Neuronal stem cell (in vitro differentiated cells): Measurements from ENCODE around the gene IPO7.

Experiments used
- DNase-seq: peaks from one replicate; pipeline ENCODE4 v3.0.0-alpha.2; 2013; ENCODE audit warnings: low spot score
- H2AFZ ChIP-seq: one replicate; pipeline ENCODE4 v1.6.1; 2013; ENCODE audit warnings: mild to moderate bottlenecking, low read length, inconsistent platforms
- H2AK5ac ChIP-seq: 2 replicates; pipeline ENCODE4 v1.6.1; 2013; ENCODE audit warnings: low read depth, mild to moderate bottlenecking, inconsistent platforms, low read length, moderate library complexity, mixed read lengths
- H2BK120ac ChIP-seq: 2 replicates; pipeline ENCODE4 v1.6.1; 2013; ENCODE audit warnings: low read depth, mild to moderate bottlenecking, inconsistent platforms, low read length, moderate library complexity, mixed read lengths
- H2BK12ac ChIP-seq: one replicate; pipeline ENCODE4 v1.6.1; 2013; ENCODE audit warnings: low read length, inconsistent platforms
- H2BK15ac ChIP-seq: 2 replicates; pipeline ENCODE4 v1.6.1; 2013; ENCODE audit warnings: mild to moderate bottlenecking, low read length, inconsistent platforms, mixed read lengths
- H2BK5ac ChIP-seq: one replicate; pipeline ENCODE4 v1.6.1; 2013; ENCODE audit warnings: inconsistent platforms, mild to moderate bottlenecking, low read length, moderate library complexity
- H3K14ac ChIP-seq: one replicate; pipeline ENCODE4 v1.6.1; 2013; ENCODE audit warnings: low read length, inconsistent platforms
- H3K18ac ChIP-seq: 2 replicates; pipeline ENCODE4 v1.6.1; 2013; ENCODE audit warnings: low read length, inconsistent platforms
- H3K23ac ChIP-seq: 2 replicates; pipeline ENCODE4 v1.6.1; 2013; ENCODE audit warnings: low read depth, mild to moderate bottlenecking, mixed read lengths, low read length, inconsistent platforms; ENCODE audit not compliant: poor library complexity
- H3K27ac ChIP-seq: replicated peaks from 3 replicates; pipeline ENCODE4 v1.5.1; 2013; ENCODE audit warnings: low read length, inconsistent platforms
- H3K27me3 ChIP-seq, 3 experiments: 2 replicates each; pipeline ENCODE4 v1.6.1; 2013; ENCODE audit warnings: low read length in 3 of 3, mild to moderate bottlenecking in 2 of 3, inconsistent platforms in 1 of 3, low read depth in 1 of 3, mixed read lengths in 1 of 3, moderate library complexity in 1 of 3; ENCODE audit not compliant: control insufficient read depth in 3 of 3, insufficient read depth in 3 of 3
- H3K36me3 ChIP-seq, 2 donors: replicated peaks in 1 of 2; 2 replicates each; pipeline ENCODE4 v1.6.1; 2013; ENCODE audit warnings: low read length in 2 of 2; ENCODE audit not compliant: control insufficient read depth in 2 of 2, insufficient read depth in 2 of 2
- H3K4ac ChIP-seq: 2 replicates; pipeline ENCODE4 v1.6.1; 2013; ENCODE audit warnings: inconsistent platforms, mild to moderate bottlenecking, low read length, moderate library complexity
- H3K4me1 ChIP-seq, 2 donors: 1 replicate in 1 of 2; 2 replicates in 1 of 2; pipeline ENCODE4 v1.6.1; 2013; ENCODE audit warnings: low read length in 2 of 2, low read depth in 1 of 2; ENCODE audit not compliant: control insufficient read depth in 2 of 2, insufficient read depth in 1 of 2
- H3K4me2 ChIP-seq: one replicate; pipeline ENCODE4 v1.6.1; 2013; ENCODE audit warnings: mild to moderate bottlenecking, low read length, inconsistent platforms; ENCODE audit not compliant: insufficient read depth, poor library complexity, severe bottlenecking
- H3K4me3 ChIP-seq, 2 donors: 2 replicates each; pipeline ENCODE4 v1.5.1; 2013; ENCODE audit warnings: low read length in 2 of 2, mild to moderate bottlenecking in 2 of 2, inconsistent platforms in 1 of 2, moderate library complexity in 1 of 2
- H3K79me1 ChIP-seq: one replicate; pipeline ENCODE4 v1.6.1; 2013; ENCODE audit warnings: low read depth, mild to moderate bottlenecking, inconsistent platforms, low read length, moderate library complexity
- H3K9ac ChIP-seq: one replicate; pipeline ENCODE4 v1.6.1; 2013; ENCODE audit warnings: mild to moderate bottlenecking, low read depth, low read length, inconsistent platforms; ENCODE audit not compliant: poor library complexity
- H3K9me3 ChIP-seq, 2 donors: replicated peaks in 1 of 2; 2 replicates each; pipeline versions ENCODE3 to v1.6.1; 2013; ENCODE audit warnings: low read length in 2 of 2, mild to moderate bottlenecking in 2 of 2, inconsistent platforms in 1 of 2, low read depth in 1 of 2, mixed read lengths in 1 of 2, moderate library complexity in 1 of 2; ENCODE audit not compliant: control insufficient read depth in 2 of 2, insufficient read depth in 1 of 2
- H4K8ac ChIP-seq: one replicate; pipeline ENCODE4 v1.6.1; 2013; ENCODE audit warnings: low read depth, mild to moderate bottlenecking, inconsistent platforms, low read length, moderate library complexity
- H4K91ac ChIP-seq: one replicate; pipeline ENCODE4 v1.6.1; 2013; ENCODE audit warnings: low read length, low read depth, mild to moderate bottlenecking, inconsistent platforms; ENCODE audit not compliant: poor library complexity
- WGBS, 2 donors: extraction: QIAGEN DNeasy Blood & Tissue Kit; methylation state at CpG; one replicate each; pipeline ENCODE4 v1.1.7; 2013; ENCODE audit warnings: missing lambda C conversion rate in 2 of 2, mixed read lengths in 1 of 2; ENCODE audit not compliant: insufficient read length in 2 of 2, insufficient replicate concordance in 1 of 2; ENCODE audit errors: extremely low coverage in 2 of 2; 5-methylcytosine and 5-hydroxymethylcytosine counted together
- small RNA-seq: library from polyadenylated mRNA; stranded (forward); fragments of <200 nt; extraction: miRNeasy Mini kit (QIAGEN cat#:217004); gene quantifications from one replicate; pipeline ENCODE3, GENCODE V24; 2013; ENCODE audit not compliant: insufficient read depth

Gene IPO7

GRCh38 chr11:9493492-9493891, 109.0 kb downstream of the IPO7 start:
- Histone ChIP-seq H4K8ac (no peak overlapping the region), H3K4me2 (no peak overlapping the region), H3K23ac (no peak overlapping the region), H3K9ac (no peak overlapping the region), H3K14ac (no peak overlapping the region), H3K9me3 (no peaks in the 10 kb centered on the region), H2AFZ (no peak overlapping the region), H3K36me3 (peaks cover 18 to 78% of the 10 kb centered on the region in 2 donors), H3K4me3 (no peak overlapping the region), H2BK12ac (no peak overlapping the region), H3K4ac (no peak overlapping the region), H3K18ac (no peak overlapping the region), H3K27ac (no peak overlapping the region), H4K91ac (no peak overlapping the region), H2BK120ac (no peak overlapping the region), H3K27me3 (no peaks in the 10 kb centered on the region), H3K79me1 (no peaks in the 10 kb centered on the region), H2AK5ac (no peak overlapping the region), H2BK5ac (no peak overlapping the region), H3K4me1 (no peaks in the 10 kb centered on the region), H2BK15ac (no peak overlapping the region)
- WGBS, 2 donors: no CpG with 5 or more reads among the region's 1 CpG
- DNase-seq: no peak

- no CpG with 5 or more reads among the region's 3 CpGs for WGBS, 2 donors
These were observed 109.9 kb downstream of the IPO7 start for GRCh38 chr11:9494316-9494715.

GRCh38 chr11:9495803-9496514, 111.5 kb downstream of the IPO7 start:
- no peak overlapping the region for H2BK5ac ChIP-seq
- H3K4ac ChIP-seq: no peak overlapping the region
- no peak overlapping the region for H2AFZ ChIP-seq
- no peaks in the 10 kb centered on the region for H3K4me1 ChIP-seq
- H3K4me2 ChIP-seq: no peak overlapping the region
- no peak overlapping the region for H3K23ac ChIP-seq
- no peak overlapping the region for H3K27ac ChIP-seq
- H2BK120ac ChIP-seq: no peak overlapping the region
- WGBS, 2 donors: no CpG with 5 or more reads among the region's 6 CpGs
- no peak overlapping the region for H4K91ac ChIP-seq
- H3K9ac ChIP-seq: no peak overlapping the region
- H3K18ac ChIP-seq: no peak overlapping the region
- H2BK12ac ChIP-seq: no peak overlapping the region
- H4K8ac ChIP-seq: no peak overlapping the region
- no peak overlapping the region for H3K14ac ChIP-seq
- no peak for DNase-seq
- no peaks in the 10 kb centered on the region for H3K79me1 ChIP-seq
- peaks cover 20 to 81% of the 10 kb centered on the region in 2 donors for H3K36me3 ChIP-seq
- no peak overlapping the region for H2BK15ac ChIP-seq
- no peak overlapping the region for H2AK5ac ChIP-seq
- no peaks in the 10 kb centered on the region for H3K27me3 ChIP-seq
- no peak overlapping the region for H3K4me3 ChIP-seq
- H3K9me3 ChIP-seq: no peaks in the 10 kb centered on the region

More at GRCh38 chr11:9494316-9494715, 109.9 kb downstream of the IPO7 start:
- H3K9ac ChIP-seq: no peak overlapping the region
- no peak overlapping the region for H2BK120ac ChIP-seq
- no peak overlapping the region for H4K8ac ChIP-seq
- H2AFZ ChIP-seq: no peak overlapping the region
- H3K4me1 ChIP-seq: no peaks in the 10 kb centered on the region
- H3K23ac ChIP-seq: no peak overlapping the region
- H3K18ac ChIP-seq: no peak overlapping the region
- H3K4me2 ChIP-seq: no peak overlapping the region
- no peak for DNase-seq
- H3K79me1 ChIP-seq: no peaks in the 10 kb centered on the region
- no peak overlapping the region for H2BK15ac ChIP-seq
- no peak overlapping the region for H2BK5ac ChIP-seq
- H3K36me3 ChIP-seq: peaks cover 18 to 82% of the 10 kb centered on the region in 2 donors
- no peak overlapping the region for H3K27ac ChIP-seq
- H4K91ac ChIP-seq: no peak overlapping the region
- no peak overlapping the region for H3K4me3 ChIP-seq
- H3K9me3 ChIP-seq: no peaks in the 10 kb centered on the region
- H2BK12ac ChIP-seq: no peak overlapping the region
- H3K4ac ChIP-seq: no peak overlapping the region
- no peak overlapping the region for H2AK5ac ChIP-seq
- no peaks in the 10 kb centered on the region for H3K27me3 ChIP-seq
- H3K14ac ChIP-seq: no peak overlapping the region

Small RNA genes lying within 50 kb of the gene (small RNA-seq; reads per million reads assigned to genes)
- gene SNORA23: 103 reads per million, percentile 96 among the genes with 10 or more reads in this experiment
